Activated CD8-positive, alpha-beta memory T cell treated with anti-CD3 and anti-CD28 coated beads, Interleukin-2, amount 50 U/mL, for 48 hours (primary cell): ENCODE measurements around the gene ST14.

ENCODE experiments used
- DNase-seq: peaks from one replicate; pipeline ENCODE4 v3.0.0-alpha.2; 2020

The ST14 gene

GRCh38 chr11:130137999-130138398, 21.6 kb upstream of the ST14 start:
- no peak for DNase-seq

DNA sequence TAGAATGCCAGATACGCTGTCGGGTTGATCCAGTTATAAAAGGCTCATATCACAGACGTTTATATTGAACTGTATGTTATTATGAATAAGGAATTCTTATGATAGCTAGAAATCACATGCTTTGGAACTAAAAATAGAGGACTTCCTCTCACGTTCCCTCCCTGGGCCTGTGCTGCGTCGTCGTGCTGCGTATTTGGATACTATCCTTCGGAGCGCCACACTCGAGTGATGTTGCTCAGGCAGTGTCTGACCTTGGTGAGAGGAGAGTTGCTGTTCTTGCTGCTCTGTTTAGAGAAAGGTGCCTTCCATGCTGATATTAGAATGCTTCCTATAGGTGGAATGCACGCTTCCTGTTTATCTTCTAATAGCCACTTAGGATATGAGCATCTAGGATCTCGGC, 20.2 kb upstream of the ST14 start:
- DNase-seq = no peak

GRCh38 chr11:130141561-130142341, 17.8 kb upstream of the ST14 start:
- DNase-seq = no peak

DNA sequence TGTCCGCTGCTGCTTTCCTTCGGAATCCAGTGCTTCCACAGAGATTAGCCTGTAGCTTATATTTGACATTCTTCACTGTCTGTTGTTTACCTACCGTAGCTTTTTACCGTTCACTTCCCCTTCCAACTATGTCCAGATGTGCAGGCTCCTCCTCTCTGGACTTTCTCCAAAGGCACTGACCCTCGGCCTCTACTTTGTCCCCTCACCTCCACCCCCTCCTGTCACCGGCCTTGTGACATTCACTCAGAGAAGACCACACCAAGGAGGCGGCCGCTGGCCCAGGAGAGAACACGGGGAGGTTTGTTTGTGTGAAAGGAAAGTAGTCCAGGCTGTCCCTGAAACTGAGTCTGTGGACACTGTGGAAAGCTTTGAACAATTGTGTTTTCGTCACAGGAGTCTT, 15.4 kb upstream of the ST14 start:
- no peak for DNase-seq

- DNase-seq = no peak
Measured at GRCh38 chr11:130144861-130145281, 14.7 kb upstream of the ST14 start.

DNA sequence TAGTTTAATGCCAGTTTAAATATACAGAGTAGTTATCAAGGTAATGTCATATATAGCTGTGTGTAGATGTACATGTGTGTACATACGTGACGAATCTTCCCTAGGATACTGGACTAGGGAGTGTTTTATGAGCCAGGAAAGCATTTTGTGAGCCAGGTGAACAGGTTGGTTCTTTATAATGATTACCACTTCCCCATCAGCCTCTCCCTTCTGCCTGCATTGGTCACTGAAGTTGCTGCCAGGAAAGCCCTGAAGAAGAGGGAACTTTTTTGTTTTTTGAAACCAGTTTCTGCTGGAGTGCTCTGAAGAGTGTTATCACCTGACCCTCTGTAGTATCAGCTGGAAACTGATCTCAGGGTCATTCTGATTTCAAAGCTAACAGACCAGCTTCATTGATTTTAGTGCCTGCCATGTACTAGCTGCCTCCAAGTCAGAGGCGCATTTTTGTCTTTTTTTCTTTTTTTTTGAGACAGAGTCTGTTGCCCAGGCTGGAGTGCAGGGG, 14.2 kb upstream of the ST14 start:
- DNase-seq = no peak

DNA sequence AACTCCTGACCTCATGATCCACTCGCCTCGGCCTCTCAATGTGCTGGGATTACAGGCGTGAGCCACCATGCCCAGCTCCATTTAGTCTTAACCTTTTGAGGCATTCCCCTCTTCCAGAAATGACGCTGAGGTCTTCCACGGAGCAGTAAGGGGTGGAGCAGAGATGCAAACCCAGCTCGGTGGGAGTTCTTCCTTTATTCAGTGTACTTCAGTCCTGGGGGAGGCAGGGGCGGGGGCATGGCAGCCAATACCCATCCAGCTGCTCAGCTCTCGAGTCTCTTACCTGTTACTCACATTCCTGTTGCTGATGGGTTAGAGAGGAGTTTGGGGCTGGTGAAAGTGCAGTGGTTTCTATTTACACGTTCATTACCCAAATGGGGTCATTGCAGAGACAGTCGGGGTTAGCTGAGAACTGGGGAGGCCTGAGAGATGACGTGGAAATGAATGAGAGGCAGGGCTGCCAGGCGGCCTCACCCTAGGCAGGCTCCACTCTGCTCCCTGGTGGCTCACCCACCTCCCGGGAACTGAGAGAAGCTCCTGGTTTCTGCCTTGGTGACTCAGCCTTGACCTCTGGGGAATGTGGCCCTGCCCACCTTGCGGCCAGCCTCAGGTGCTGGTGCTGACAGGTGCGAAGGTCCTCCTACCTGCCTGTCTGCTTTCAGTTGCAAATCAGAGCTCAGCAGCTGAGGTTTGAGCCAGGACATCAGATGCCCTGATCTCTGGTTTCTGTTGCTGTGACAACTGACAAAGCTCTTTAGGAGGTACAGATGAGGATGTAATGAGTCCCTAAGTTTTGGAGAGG, 13.4 kb upstream of the ST14 start:
- no peak for DNase-seq

DNA sequence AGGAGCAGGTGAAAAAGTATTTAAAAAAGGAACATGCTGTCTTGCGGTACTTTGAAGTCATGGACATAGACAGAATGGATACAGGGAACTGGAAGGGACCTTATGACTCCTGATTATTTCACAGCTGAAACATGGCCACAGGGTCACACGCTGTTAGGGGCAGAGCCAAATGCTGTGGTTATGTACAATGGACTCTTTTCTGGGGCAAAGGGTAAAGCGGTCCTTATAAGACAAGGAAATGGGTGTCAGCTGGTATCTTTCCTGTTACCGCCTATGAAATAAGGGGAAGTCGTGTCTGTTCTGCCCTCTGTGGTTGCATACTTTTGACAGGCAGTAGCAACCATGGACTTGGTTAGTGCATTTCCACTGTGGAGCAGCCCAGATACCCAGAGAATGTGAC, 12.8 kb upstream of the ST14 start:
- DNase-seq = no peak

GRCh38 chr11:130148796-130149326, 10.7 kb upstream of the ST14 start:
- no peak for DNase-seq

- no peak for DNase-seq
Measured at GRCh38 chr11:130150790-130151189, 8.8 kb upstream of the ST14 start.

GRCh38 chr11:130151196-130151595, 8.4 kb upstream of the ST14 start:
- DNase-seq = no peak

DNA sequence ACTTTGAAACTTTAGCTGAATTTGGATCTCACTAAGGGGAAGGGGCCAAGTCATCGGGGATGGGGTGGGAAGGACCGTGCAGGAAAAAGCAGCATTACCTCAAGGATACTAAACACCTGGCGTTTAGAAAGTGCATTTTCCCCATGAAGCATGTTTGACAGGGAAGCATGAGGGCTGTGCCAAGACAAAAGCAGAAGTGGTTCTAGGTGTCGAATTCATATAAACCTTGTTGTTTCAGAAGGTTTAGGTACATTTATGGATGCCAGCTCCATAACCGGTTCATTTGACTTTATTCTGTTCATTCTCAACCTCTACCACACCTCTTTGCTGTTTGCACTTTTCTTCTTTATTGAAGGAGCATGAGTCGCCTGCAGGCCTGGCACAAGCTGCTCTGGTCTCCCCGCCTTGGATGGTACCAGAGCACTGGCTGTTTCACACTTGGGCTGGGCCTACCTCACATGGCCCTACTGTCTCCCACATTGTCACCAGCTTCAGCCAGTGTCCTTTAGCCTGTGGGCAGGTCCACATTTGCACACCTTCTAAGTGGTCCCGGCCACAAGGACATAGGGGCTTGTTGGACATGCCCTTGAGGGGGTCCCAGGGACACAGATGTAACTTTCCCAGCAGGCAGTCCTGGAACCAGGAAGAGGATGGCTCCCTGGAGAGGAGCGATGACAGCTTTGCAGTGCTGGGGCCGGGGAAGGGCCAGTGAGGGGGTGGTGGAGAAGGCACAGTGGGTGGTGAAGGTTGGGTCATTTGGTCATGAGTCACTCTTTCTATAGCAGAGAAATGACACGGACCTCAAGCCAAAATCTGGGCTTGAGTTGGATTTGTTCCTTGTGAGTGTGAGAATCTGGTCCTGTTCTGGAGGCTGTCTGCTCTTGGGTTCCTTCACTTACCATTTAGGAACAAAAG, 3.2 kb upstream of the ST14 start:
- no peak for DNase-seq

DNA sequence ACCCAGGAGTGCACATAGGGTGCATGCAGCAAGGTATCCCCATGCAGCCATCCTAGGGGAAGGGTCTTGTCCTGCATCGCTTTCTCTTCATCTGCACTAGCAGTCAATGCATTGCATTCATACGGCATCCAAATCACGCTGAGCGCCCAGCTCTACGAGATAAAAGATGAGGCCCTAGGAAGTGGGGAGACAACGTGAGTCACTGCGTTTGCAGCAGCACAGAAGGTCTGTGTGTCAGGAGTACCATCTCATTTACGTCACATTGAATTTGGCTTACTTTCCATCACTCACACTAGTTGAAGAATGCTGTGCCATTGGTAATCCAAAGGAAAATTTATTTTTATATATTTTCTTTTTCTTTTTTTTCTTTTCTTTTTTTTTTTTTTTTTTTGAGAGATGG, 2.5 kb upstream of the ST14 start:
- DNase-seq = no peak

DNA sequence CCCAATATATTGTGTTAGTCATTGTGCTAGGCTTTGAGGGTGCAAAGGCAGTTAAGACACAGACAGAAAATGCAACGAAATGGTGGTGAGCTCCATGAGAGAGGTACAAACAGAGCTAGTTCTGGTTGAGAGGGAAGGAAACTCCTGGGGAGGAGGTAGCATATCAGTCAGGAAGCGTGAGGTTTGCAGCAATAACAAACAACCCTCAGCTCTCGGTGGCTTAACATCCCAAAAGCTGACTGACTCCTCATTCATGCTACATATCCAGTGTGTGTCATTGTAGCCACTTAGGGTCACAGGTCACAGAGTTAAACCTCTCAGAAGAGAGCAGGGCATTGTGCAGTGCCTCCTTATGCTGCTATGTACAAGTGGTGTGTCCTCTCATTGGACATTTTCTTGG, 1.7 kb upstream of the ST14 start:
- DNase-seq = no peak

- no peak for DNase-seq
Measured at GRCh38 chr11:130159139-130159538, 443 bp upstream of the ST14 start.

DNA sequence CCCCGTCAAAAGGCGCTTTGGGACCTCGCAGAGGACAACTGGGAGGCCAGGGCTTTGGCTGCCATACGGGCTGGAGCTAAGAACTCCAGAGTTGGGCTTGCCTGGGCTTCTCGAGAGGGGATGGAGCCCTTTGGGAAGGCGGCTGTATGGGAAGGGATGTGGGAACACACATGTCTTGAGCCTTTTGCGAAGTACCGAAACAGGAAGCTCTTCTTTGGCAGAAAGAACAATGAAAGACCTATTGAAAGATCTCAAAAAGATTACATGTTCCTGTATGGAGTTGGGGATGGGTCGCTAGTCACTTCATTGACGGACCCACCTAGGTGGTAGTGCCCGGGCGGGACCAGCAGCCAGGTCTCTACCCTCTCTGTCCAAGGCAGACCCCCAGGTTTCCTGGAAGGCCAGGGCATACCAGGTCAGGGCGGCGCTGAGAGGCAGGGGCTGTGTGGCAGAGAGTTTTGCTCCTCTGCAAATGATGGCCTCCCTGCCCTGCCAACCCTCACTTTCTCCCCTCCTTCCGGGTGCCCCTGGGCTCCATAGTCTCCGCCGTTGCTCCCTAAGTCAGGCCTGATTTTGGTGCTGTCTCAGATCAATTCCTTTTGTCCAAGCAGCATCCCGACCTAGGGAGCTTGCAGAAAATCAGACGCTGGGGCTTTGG, 1.0 kb downstream of the ST14 start:
- DNase-seq = no peak

DNA sequence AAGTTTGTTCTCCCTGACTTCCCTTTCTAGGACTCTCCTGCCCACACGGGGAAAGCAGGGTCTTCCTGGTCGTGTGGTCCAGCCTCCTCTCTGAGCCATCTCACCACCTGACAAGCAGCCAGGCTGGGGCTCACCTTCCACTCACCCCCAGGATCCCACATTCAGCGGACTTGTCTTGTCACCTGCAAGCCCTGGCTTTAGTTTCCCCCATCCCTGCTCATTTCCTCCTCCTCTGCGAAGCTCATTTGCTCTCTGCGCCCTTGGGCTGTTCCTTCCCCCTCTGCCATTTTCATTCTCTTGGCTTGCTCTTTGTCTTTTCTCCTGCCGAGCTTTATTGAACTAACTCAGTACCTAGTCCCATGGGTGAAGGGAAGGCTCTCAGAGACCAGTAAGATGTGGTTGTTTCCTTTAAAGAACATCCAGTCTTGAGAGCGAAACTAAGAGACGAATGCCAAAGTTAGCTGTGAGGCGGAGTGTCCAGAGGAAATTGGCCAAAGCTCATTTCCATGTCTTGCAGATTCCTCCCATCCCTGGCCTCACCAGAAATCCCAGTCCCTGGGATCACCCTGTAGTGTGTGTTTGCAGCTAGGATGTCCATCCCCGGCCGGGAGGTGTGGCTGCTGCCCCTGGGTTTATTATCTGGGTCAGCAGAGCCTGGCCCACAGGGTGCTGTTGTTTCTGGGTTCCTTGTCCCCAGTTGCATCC, 2.0 kb downstream of the ST14 start:
- DNase-seq = no peak

DNA sequence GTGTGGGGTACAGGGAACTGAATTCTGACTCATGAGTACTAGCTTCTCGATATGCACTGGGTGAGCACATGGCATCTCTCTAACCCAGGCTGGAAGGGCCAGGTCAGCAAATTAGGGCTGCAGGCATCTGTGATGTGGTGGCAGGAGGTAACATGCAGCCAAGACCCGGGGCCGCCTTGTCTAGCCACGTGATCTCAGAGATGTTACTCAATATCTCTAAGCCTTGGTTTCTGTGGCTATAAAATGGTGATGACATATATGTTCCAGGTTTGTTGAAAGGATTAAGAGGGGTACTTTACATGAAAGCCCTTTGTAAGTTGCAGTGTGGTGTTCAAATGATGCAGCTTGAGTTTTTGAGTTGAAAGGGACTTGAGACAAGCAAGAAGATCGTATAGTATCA, 3.2 kb downstream of the ST14 start:
- DNase-seq = no peak

DNA sequence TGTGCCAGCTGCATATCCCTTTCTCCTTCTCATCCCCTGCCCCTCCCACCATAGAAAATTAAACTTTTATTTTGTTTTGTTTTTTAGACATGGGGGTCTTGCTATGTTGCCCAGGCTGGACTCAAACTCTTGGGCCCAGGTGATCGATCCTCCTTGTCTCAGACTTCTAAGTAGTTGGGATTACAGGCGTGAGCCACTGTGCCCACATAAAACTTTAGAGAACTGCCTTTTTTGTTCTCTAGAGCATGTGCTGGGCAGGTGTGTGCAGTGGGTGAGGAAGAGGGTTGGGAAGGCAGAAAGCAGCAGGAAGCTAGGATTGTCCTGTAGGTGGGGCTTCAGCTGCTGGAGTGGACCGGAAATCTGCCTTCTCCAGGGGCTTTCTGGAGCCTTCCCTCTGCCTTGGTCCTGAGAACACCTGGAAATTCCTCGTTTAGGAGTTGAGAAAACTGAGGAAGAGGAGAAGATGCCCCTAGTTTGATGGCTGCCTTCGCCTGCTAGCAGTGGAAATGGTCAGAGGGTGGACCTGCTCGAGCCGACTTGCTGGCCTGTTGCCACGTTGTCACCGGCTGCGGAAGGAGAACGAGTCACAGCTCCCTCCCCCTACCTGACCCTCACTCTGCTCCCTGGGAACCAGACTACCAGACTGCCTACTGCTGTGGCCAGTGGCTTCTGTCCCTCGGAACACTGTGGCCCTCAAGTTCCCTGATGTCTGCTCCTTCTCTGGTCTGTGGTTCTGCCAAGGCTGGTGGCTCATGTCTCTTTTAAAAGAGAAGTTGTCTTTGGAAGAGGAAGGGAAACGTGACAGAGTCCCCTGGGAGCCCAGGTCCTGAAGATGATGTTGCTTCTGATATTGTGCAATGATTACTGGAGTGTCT, 4.0 kb downstream of the ST14 start:
- DNase-seq = no peak

DNA sequence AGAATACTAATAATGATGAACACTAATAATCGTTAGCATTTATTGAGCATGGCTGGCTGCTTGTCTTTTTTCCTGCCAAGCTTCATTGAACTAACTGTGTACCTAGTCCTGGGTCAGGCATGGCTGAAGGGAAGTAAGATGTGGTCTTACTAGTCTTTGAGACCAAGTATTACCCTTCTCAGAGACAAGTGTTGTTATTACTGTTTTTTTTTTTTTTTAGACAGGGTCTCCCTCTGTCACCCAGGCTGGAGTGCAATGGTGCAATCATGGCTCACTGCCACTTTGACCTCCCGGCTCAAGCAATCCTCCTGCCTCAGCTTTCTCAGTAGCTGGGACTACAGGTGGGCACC, 4.6 kb downstream of the ST14 start:
- no peak for DNase-seq
